GM13977 (cell line): ENCODE measurements around the gene OR2S2.

Experiments
- DNase-seq: peaks from one replicate; pipeline ENCODE4 v3.0.0; 2012; ENCODE audit warnings: low spot score
- in situ Hi-C: fragments of 300-500 bp; cut with MboI; formaldehyde crosslinking; loops from one replicate; pipeline ENCODE4 v1.12.0; 2022; ENCODE audit warnings: low sequenced_read_pairs, low pct_unique_long_range_greater_than_20kb, mixed read lengths, inconsistent platforms; ENCODE audit not compliant: unreplicated experiment
- TF ChIP-seq, protein P1 (sequence below): IDR thresholded peaks from 2 replicates; pipeline ENCODE4 v1.5.1; 2012; ENCODE audit warnings: mild to moderate bottlenecking, control low read depth; ENCODE audit not compliant: insufficient read depth; ENCODE audit errors: extremely low read depth, missing control alignments

Gene OR2S2

DNA sequence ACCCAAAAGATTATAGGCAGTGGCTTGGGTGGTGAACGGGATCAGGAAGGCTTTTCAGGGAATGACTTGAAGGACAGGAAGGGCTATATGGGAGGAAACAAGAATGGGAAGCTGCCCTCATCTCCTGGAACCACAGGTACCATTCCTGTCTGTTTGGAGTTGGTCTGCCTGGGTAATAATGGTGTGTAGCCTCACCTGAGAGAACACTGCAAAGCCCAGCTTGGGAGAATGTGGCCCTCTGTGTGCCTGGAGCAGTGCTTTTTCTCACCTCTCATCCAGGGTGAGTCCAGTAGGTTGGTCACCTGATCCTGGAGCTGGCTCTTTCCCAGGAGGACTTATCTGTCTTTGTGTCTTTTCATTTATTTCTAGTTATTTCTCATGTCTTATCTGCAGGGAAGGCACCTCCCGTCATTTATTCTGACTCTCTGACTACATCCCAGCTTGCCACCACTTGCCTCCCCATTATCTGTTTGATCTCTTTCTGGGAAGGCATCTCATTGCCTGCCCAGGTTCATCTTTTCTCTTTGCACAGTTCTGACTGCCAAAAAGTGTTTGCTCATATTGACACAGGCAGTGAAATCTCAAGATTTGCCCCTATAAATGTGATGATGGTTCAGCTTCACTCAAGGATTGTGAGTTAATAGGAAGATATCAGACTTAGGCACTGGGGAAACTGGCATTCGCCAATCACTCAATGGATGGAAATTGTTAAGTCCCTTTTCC, 22.5 kb upstream of the OR2S2 start:
- DNase-seq: no peak
- in situ Hi-C loops: no loop called here
- TF ChIP-seq, protein P1, sequence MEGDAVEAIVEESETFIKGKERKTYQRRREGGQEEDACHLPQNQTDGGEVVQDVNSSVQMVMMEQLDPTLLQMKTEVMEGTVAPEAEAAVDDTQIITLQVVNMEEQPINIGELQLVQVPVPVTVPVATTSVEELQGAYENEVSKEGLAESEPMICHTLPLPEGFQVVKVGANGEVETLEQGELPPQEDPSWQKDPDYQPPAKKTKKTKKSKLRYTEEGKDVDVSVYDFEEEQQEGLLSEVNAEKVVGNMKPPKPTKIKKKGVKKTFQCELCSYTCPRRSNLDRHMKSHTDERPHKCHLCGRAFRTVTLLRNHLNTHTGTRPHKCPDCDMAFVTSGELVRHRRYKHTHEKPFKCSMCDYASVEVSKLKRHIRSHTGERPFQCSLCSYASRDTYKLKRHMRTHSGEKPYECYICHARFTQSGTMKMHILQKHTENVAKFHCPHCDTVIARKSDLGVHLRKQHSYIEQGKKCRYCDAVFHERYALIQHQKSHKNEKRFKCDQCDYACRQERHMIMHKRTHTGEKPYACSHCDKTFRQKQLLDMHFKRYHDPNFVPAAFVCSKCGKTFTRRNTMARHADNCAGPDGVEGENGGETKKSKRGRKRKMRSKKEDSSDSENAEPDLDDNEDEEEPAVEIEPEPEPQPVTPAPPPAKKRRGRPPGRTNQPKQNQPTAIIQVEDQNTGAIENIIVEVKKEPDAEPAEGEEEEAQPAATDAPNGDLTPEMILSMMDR: no peak

DNA sequence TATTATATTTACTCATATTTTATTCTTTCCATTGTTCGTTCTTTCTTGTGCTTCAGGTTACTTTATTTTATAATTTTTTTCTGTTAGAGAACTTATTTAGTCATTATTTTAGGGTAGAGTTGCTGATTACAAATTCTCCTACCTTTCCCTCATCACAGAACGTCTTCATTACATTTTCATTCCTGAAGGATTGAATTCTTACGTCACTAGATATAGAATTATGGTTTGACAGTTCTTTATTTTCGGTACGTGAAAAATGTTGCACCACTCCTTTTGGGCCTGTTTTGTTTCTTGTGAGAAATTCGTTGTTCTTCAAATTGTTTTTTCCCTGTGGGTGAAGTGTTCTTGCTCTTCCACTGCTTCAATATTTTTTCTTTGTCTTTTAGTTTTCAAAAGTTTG, 20.8 kb upstream of the OR2S2 start:
- TF ChIP-seq, protein P1: no peak
- no peak for DNase-seq

DNA sequence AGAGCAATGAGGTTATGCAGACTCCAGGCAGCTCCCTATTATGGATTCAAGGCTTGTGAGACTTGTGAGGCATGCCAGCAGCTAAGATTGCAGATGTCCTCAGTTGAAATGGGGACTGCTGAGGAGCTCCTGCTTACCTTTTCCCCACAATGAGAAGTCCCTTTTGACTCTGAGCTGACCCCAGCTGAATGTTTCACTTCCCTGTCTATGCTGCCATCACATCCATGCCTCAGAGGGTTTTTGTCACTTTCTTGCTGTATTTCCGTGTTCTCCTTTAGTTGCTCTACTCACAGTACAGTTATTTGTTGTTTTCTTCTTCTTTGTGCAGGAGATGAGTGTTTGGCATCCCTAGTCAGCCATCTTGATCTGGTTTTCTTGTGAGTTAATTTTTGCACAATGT, 18.8 kb upstream of the OR2S2 start:
- TF ChIP-seq, protein P1: no peak
- in situ Hi-C loops: no loop called here
- DNase-seq: peak; percentile 44

More for the DNA sequence above, 20.8 kb upstream of the OR2S2 start:
- in situ Hi-C loops: no loop called here

DNA sequence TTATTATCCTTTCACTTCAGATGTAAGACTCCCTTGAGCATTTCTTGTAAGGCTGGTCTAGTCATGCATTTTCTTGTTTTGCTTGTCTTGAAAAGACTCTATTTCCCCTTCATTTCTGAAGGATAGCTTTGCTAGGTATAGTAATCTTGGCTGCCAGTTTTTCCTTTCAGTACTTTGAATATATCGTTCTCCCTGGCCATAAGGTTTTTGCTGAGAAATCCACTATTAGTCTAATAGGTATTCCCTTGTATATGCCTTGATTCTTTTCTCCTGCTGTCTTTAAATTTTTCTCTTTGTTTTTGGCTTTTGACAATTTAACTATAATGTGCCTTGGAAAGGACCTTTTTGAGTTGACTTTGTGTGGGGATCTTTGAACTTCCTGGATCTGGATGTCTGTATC, 16.8 kb upstream of the OR2S2 start:
- in situ Hi-C loops: no loop called here
- TF ChIP-seq, protein P1: no peak
- DNase-seq: no peak

DNA sequence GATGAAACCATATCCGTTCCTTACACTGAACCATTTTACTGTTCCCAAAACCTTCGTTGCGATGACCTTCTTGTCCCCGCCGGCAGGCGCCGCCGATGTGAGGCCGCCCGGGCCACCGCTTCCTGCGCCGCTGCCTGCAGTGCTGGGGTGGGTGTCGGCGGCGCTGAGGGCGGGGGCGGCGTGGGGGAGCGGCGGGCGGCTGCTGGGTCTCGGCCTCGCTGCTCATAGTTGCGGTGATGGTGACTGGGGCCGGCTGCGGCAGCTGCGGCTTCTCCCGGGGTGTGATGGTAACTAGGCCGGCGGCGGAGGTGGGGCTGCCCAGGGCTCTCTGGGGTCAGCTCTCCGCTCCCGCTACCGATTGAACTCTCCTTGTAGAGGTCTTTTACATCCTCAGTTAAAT, 14.1 kb upstream of the OR2S2 start:
- in situ Hi-C loops: no loop called here
- TF ChIP-seq, protein P1: no peak
- DNase-seq: no peak

DNA sequence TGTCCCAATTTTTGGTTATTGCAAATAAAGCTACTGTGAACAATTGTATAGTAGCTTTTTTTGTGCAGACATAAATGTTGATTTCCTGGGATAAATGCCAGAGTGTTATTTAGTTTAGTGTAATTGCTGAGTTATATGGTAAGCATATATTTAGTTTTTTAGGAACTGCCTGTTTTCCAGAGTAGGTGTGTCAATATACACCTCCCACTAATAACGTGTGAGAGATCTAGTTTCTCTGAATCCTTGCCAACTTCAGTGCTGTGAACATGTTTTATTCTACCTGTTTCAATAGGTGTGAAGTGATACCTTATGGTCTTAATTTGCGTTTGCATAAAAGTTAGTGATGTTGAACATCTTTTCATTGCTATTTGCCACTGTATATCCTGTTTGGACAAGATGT, 9.1 kb upstream of the OR2S2 start:
- in situ Hi-C loops: no loop called here
- no peak for DNase-seq
- TF ChIP-seq, protein P1: no peak
